CD4-positive, alpha-beta T cell (primary cell): Measurements from ENCODE around the gene SERPINE1. TPM values are rescaled to one million over a fixed set of nuclear protein-coding genes. Genes with fewer than 3 reads are reported as not detected.
"Not testable (repeated sequence)": the region's sequence is repeated elsewhere in the genome, so short reads cannot be mapped to it uniquely, and the experiment has no call there.

ENCODE experiments used
- ATAC-seq: fragments of 200-7000 bp; cut with Tn5 transposase; one replicate; pipeline ENCODE4 v1.10.0; 2022; ENCODE audit warnings: mild to moderate bottlenecking; ENCODE audit not compliant: poor library complexity
- CTCF ChIA-PET: fragments of 350-600 bp; sonication (Branson Sonifier 250); formaldehyde crosslinking; loops from one replicate; lab custom pipeline; 2021; ENCODE audit warnings: antibody characterized with exemption, inconsistent platforms; lab: Charles Lee
- POLR2A ChIA-PET: fragments of 350-600 bp; sonication (Branson Sonifier 250); formaldehyde crosslinking; loops from one replicate; lab custom pipeline; 2021; ENCODE audit warnings: antibody characterized with exemption, inconsistent platforms; lab: Charles Lee
- DNase-seq, 14 experiments: peaks; one replicate each; pipeline ENCODE4 v3.0.0-alpha.2; 2013 to 2020; ENCODE audit warnings: mixed read lengths in 2 of 14
- H3K27ac ChIP-seq, 2 donors: one replicate each; pipeline versions ENCODE4 v1.5.1 to v1.7.0; 2013; ENCODE audit warnings: low read length in 2 of 2, low read depth in 1 of 2, mild to moderate bottlenecking in 1 of 2
- H3K27me3 ChIP-seq, 2 experiments: 1 replicate in 1 of 2; 2 replicates in 1 of 2; pipeline versions ENCODE4 v1.6.1 to v1.7.0; 2013; ENCODE audit warnings: low read length in 2 of 2, control low read depth in 1 of 2, mild to moderate bottlenecking in 1 of 2, moderate library complexity in 1 of 2; ENCODE audit not compliant: insufficient read depth in 2 of 2, control insufficient read depth in 1 of 2
- H3K36me3 ChIP-seq: one replicate; pipeline ENCODE4 v1.6.1; 2013; ENCODE audit warnings: low read length, control low read depth; ENCODE audit not compliant: insufficient read depth
- H3K4me1 ChIP-seq: one replicate; pipeline ENCODE4 v1.6.1; 2013; ENCODE audit warnings: low read length, control low read depth; ENCODE audit not compliant: insufficient read depth
- H3K4me3 ChIP-seq: one replicate; pipeline ENCODE4 v1.5.1; 2013; ENCODE audit warnings: mild to moderate bottlenecking, low read length, moderate library complexity
- H3K9me3 ChIP-seq, 2 experiments: 1 replicate in 1 of 2; 2 replicates in 1 of 2; pipeline versions ENCODE4 v1.6.1 to v1.7.0; 2013; ENCODE audit warnings: low read length in 2 of 2, mild to moderate bottlenecking in 2 of 2, control low read depth in 1 of 2, moderate library complexity in 1 of 2; ENCODE audit not compliant: control insufficient read depth in 1 of 2, insufficient read depth in 1 of 2
- H3K27ac Mint-ChIP-seq: one replicate; pipeline ENCODE4 v1.8.0; 2020; ENCODE audit warnings: mixed read lengths
- H3K27me3 Mint-ChIP-seq: one replicate; pipeline ENCODE4 v1.8.0; 2021; ENCODE audit warnings: mixed read lengths
- H3K36me3 Mint-ChIP-seq: one replicate; pipeline ENCODE4 v1.8.0; 2021; ENCODE audit warnings: low read depth, mixed read lengths
- H3K4me1 Mint-ChIP-seq: one replicate; pipeline ENCODE4 v1.8.0; 2021; ENCODE audit warnings: low read depth, mixed read lengths
- H3K4me3 Mint-ChIP-seq: one replicate; pipeline ENCODE4 v1.8.0; 2020; ENCODE audit warnings: mild to moderate bottlenecking, mixed read lengths
- H3K9me3 Mint-ChIP-seq: one replicate; pipeline ENCODE4 v1.8.0; 2020; ENCODE audit warnings: mixed read lengths
- CTCF ChIP-seq: fragments of 200-600 bp; IDR thresholded peaks from one replicate; pipeline ENCODE4 v1.8.0; 2022; ENCODE audit warnings: antibody characterized with exemption, mild to moderate bottlenecking
- intact Hi-C, 2 experiments: fragments of 100-400 bp; cut with DNase I in 1 of 2; cut with micrococcal nuclease in 1 of 2; formaldehyde crosslinking; loops; one replicate each; pipeline versions ENCODE4 v1.15.1 to v1.9.0; 2023 to 2025; cut with DNase I, micrococcal nuclease
- total RNA-seq, 174 experiments: library from RNA in 2 of 174; stranded (reverse) in 2 of 174; gene quantifications; one replicate each; pipeline ENCODE4 v1.2.3 and lab custom pipeline; 2021 to 2026

SERPINE1 gene
- total RNA-seq, 2 experiments from 2014 or later = 0.11 TPM; not detected in 1

- peaks cover 0 to 7% of the 10 kb centered on the region in 2 experiments for H3K9me3 ChIP-seq
- peaks cover 7% of the 10 kb centered on the region for H3K4me1 ChIP-seq
- H3K36me3 Mint-ChIP-seq = no peaks in the 10 kb centered on the region
- H3K4me3 Mint-ChIP-seq = no peak overlapping the region
- no peaks in the 10 kb centered on the region for H3K9me3 Mint-ChIP-seq
- H3K27ac ChIP-seq = no peak overlapping the region
- H3K27me3 Mint-ChIP-seq = peaks cover 39% of the 10 kb centered on the region
- no peak overlapping the region for H3K27ac Mint-ChIP-seq
- no peak overlapping the region for H3K4me3 ChIP-seq
- no peak for TF ChIP-seq CTCF
- H3K36me3 ChIP-seq = no peaks in the 10 kb centered on the region
- no peak for ATAC-seq
- peaks cover 26 to 34% of the 10 kb centered on the region in 2 experiments for H3K27me3 ChIP-seq
- CTCF ChIA-PET = no interaction called here
- intact Hi-C loops = no loop called here
- POLR2A ChIA-PET = no interaction called here
- H3K4me1 Mint-ChIP-seq = no peaks in the 10 kb centered on the region
- DNase-seq = no peak
These were observed 22.7 kb upstream of the SERPINE1 start for GRCh38 chr7:101104193-101104713.

GRCh38 chr7:101104799-101105198, 22.1 kb upstream of the SERPINE1 start:
- Histone ChIP-seq H3K4me3 (no peak overlapping the region), H3K9me3 (peaks cover 0 to 7% of the 10 kb centered on the region in 2 experiments), H3K4me1 (peaks cover 7% of the 10 kb centered on the region), H3K27me3 (peaks cover 26 to 34% of the 10 kb centered on the region in 2 experiments), H3K36me3 (no peaks in the 10 kb centered on the region), H3K27ac (no peak overlapping the region)
- H3K36me3 Mint-ChIP-seq = no peaks in the 10 kb centered on the region
- H3K4me1 Mint-ChIP-seq = no peaks in the 10 kb centered on the region
- no peak overlapping the region for H3K27ac Mint-ChIP-seq
- CTCF ChIA-PET = interaction anchor here (1.1 kb wide), 1 partner anchor 9 kb away, joined by 3 read pairs; no protein-coding TSS in a partner anchor
- intact Hi-C loops = no loop called here
- no peak for TF ChIP-seq CTCF
- no peaks in the 10 kb centered on the region for H3K9me3 Mint-ChIP-seq
- H3K4me3 Mint-ChIP-seq = no peak overlapping the region
- ATAC-seq (no peak), DNase-seq (no peak)
- POLR2A ChIA-PET = no interaction called here
- peaks cover 43% of the 10 kb centered on the region for H3K27me3 Mint-ChIP-seq

GRCh38 chr7:101105248-101105647, 21.7 kb upstream of the SERPINE1 start:
- CTCF ChIA-PET = interaction anchor here (1.1 kb wide), 1 partner anchor 10 kb away, joined by 3 read pairs; no protein-coding TSS in a partner anchor
- H3K27me3 ChIP-seq = peaks cover 26 to 34% of the 10 kb centered on the region in 2 experiments
- H3K4me1 ChIP-seq, ATAC-seq, H3K9me3 ChIP-seq, H3K27ac Mint-ChIP-seq, H3K4me1 Mint-ChIP-seq, POLR2A ChIA-PET, H3K4me3 ChIP-seq, H3K4me3 Mint-ChIP-seq, H3K27ac ChIP-seq, H3K36me3 Mint-ChIP-seq, intact Hi-C loops, DNase-seq, H3K36me3 ChIP-seq, H3K9me3 Mint-ChIP-seq: not testable (repeated sequence)
- H3K27me3 Mint-ChIP-seq = peaks cover 43% of the 10 kb centered on the region

- Histone ChIP-seq H3K4me1 (no peaks in the 10 kb centered on the region), H3K36me3 (no peaks in the 10 kb centered on the region), H3K4me3 (no peak overlapping the region), H3K27ac (no peak overlapping the region), H3K9me3 (no peaks in the 10 kb centered on the region), H3K27me3 (peaks cover 18 to 24% of the 10 kb centered on the region in 2 experiments)
- ATAC-seq = no peak
- no peak for DNase-seq
- ChIA-PET POLR2A (no interaction called here), CTCF (interaction anchor here (1.0 kb wide), 1 partner anchor 29 kb away, joined by 3 read pairs; no protein-coding TSS in a partner anchor)
- Mint-ChIP-seq H3K27me3 (peaks cover 35% of the 10 kb centered on the region), H3K4me3 (no peak overlapping the region), H3K4me1 (no peaks in the 10 kb centered on the region), H3K36me3 (no peaks in the 10 kb centered on the region), H3K9me3 (no peaks in the 10 kb centered on the region), H3K27ac (no peak overlapping the region)
- TF ChIP-seq CTCF = no peak
- intact Hi-C loops = no loop called here
These were observed 20.5 kb upstream of the SERPINE1 start for GRCh38 chr7:101106386-101106785.
